Mammary epithelial cell (primary cell): ENCODE data around the gene CAMTA1.

Experiments used
- EZH2 ChIP-seq: IDR thresholded peaks from 2 replicates; pipeline ENCODE4 v1.6.1; 2012; ENCODE audit warnings: low read length, inconsistent platforms, borderline replicate concordance
- TF ChIP-seq, protein P1 (sequence below), 2 donors: IDR thresholded peaks in 1 of 2; conservative IDR thresholded peaks in 1 of 2; 2 replicates each; pipeline ENCODE4 v1.5.1; 2011 to 2012; ENCODE audit warnings: inconsistent platforms in 2 of 2, low read length in 2 of 2, mild to moderate bottlenecking in 2 of 2, control low read depth in 1 of 2, low read depth in 1 of 2; ENCODE audit not compliant: insufficient read depth in 1 of 2; ENCODE audit errors: extremely low read depth in 1 of 2

DNA sequence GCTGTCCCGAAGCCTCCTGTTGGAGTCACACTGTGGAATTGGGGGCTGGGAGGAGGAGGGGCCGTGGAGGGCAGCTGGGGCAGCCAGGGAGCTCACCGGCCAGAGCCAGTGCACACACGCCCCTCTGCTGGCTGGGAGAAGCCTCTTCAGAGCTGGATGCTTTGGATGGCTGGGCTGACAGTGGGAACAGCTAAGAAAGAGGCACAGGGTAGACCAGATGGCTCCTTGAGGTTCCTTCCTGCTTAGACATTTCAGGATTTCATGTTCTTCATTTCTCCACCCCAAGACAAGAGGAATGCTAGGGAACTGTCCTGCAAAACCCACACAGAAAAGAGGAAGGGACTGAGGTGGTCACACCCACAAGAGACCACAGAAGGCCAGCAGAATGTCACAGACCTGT is 731.1 kb downstream of the CAMTA1 start:
- TF ChIP-seq, protein P1, sequence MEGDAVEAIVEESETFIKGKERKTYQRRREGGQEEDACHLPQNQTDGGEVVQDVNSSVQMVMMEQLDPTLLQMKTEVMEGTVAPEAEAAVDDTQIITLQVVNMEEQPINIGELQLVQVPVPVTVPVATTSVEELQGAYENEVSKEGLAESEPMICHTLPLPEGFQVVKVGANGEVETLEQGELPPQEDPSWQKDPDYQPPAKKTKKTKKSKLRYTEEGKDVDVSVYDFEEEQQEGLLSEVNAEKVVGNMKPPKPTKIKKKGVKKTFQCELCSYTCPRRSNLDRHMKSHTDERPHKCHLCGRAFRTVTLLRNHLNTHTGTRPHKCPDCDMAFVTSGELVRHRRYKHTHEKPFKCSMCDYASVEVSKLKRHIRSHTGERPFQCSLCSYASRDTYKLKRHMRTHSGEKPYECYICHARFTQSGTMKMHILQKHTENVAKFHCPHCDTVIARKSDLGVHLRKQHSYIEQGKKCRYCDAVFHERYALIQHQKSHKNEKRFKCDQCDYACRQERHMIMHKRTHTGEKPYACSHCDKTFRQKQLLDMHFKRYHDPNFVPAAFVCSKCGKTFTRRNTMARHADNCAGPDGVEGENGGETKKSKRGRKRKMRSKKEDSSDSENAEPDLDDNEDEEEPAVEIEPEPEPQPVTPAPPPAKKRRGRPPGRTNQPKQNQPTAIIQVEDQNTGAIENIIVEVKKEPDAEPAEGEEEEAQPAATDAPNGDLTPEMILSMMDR (conservative IDR thresholded peaks at IDR 0.05 in 1 of 2, IDR thresholded peaks at IDR 0.05 in 1 of 2; ENCODE audit: extremely low read depth in 1 of 2, insufficient read depth in 1 of 2, low read depth in 1 of 2, low read length in 2 of 2) = no peak
- TF ChIP-seq EZH2 = no peak
